ENCODE data around the gene TCF7. TPM values are rescaled to one million over a fixed set of nuclear protein-coding genes. Genes with fewer than 3 reads are reported as not detected.

Gene TCF7
- total RNA-seq, 1 experiment from 2014 or later = 18.2 TPM

- no peaks in the 10 kb centered on the region for H3K9me3 Mint-ChIP-seq
- Histone ChIP-seq H3K79me2 (ENCODE audit: insufficient read depth, low read length) (no peaks in the 10 kb centered on the region), H2AK5ac (ENCODE audit: insufficient read length, low read length) (no peak overlapping the region), H2BK15ac (ENCODE audit: low read depth, low read length) (no peak overlapping the region), H2AFZ (ENCODE audit: low read length) (no peak overlapping the region), H4K91ac (ENCODE audit: insufficient read length, low read depth, low read length) (no peak overlapping the region), H3K14ac (ENCODE audit: insufficient read depth, low read length) (no peak overlapping the region; the same call in 1 of the 2 replicates), H4K5ac (ENCODE audit: insufficient read length, low read depth, low read length) (no peak overlapping the region), H3K18ac (ENCODE audit: insufficient read length, low read depth, low read length) (no peak overlapping the region), H2BK12ac (ENCODE audit: insufficient read length, low read depth, low read length) (no peak overlapping the region), H3K23ac (ENCODE audit: insufficient read length, low read depth, low read length) (no peak overlapping the region), H3K27ac (ENCODE audit: insufficient read length, low read depth, low read length) (no peak overlapping the region), H2BK120ac (ENCODE audit: low read depth, low read length, poor library complexity, severe bottlenecking) (no peak overlapping the region), H3T11ph (ENCODE audit: low read length) (no peak overlapping the region), H3K9me3 (ENCODE audit: control insufficient read depth, low read depth, low read length) (no peaks in the 10 kb centered on the region), H3K4ac (ENCODE audit: low read depth, low read length) (no peak overlapping the region), H3K4me2 (ENCODE audit: insufficient read depth, insufficient read length, low read length) (no peak overlapping the region), H3K9ac (ENCODE audit: extremely low read depth, insufficient read length, low read length) (no peak overlapping the region), H4K20me1 (ENCODE audit: control insufficient read depth, insufficient read depth, insufficient read length) (no peaks in the 10 kb centered on the region), H2BK5ac (ENCODE audit: insufficient read length, low read length) (no peak overlapping the region), H3K23me2 (ENCODE audit: insufficient read length, low read depth, low read length, poor library complexity, severe bottlenecking) (no peaks in the 10 kb centered on the region), H3K56ac (ENCODE audit: insufficient read length, low read depth, low read length) (no peak overlapping the region), H3K79me1 (ENCODE audit: insufficient read depth, low read depth, low read length, poor library complexity, severe bottlenecking) (no peaks in the 10 kb centered on the region), H2BK20ac (ENCODE audit: low read depth, low read length, poor library complexity, severe bottlenecking) (no peak overlapping the region), H4K8ac (replicated peaks; ENCODE audit: insufficient read length, low read depth, low read length) (no peak overlapping the region), H3K27me3 (ENCODE audit: insufficient read depth, low read length) (no peaks in the 10 kb centered on the region), H3K4me1 (ENCODE audit: insufficient read depth, low read length) (0 out of 2 replicates have a peak, but pooled peaks cover 3% of the 10 kb centered on the region)
- peaks cover 14% of the 10 kb centered on the region for H3K27me3 Mint-ChIP-seq (ENCODE audit: low read depth)
- peaks cover 14 to 15% of the 10 kb centered on the region in 2 experiments for H3K4me1 Mint-ChIP-seq
- no peak for TF ChIP-seq CTCF (conservative IDR thresholded peaks at IDR 0.05)
- no peaks in the 10 kb centered on the region for H3K36me3 Mint-ChIP-seq (ENCODE audit: insufficient read depth in 1 of 3, low read depth in 3 of 3)
- H3K4me3 Mint-ChIP-seq = no peak overlapping the region
- no peak overlapping the region; a peak in 1 of 7 replicates for H3K27ac Mint-ChIP-seq
- WGBS (ENCODE audit: extremely low coverage, insufficient read length, low lambda C conversion rate) = no CpG with 5 or more reads among the region's 5 CpGs
- no peak for DNase-seq
These were observed 30.4 kb upstream of the TCF7 start for GRCh38 chr5:134084022-134084565.

All from H9 (cell line).